NCI-H1048 (cell line): Measurements from ENCODE around the gene MRPL21.

Experiments
- DNase-seq: peaks from one replicate; lab custom pipeline; 2025; lab: John Stamatoyannopoulos, UW

MRPL21 gene

DNA sequence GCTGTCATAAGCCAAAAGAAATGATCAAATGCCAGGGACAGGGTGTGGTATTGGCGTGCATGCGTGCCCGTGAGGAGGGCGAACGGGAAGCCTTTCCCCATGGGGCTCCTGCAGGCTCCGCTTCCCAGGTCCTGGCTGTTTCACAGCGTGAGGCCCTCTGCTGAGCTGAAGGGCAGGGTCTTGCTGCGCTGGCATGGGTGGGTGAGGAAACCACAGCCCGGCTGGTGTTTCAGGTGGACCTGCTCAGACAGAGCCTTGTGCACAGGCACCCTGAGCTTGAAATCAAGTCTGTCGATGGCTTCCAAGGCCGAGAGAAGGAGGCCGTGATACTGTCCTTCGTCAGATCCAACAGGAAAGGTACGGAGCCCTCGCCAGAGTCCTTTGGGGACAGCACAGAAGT, 31.4 kb upstream of the MRPL21 start:
- DNase-seq = no peak

DNA sequence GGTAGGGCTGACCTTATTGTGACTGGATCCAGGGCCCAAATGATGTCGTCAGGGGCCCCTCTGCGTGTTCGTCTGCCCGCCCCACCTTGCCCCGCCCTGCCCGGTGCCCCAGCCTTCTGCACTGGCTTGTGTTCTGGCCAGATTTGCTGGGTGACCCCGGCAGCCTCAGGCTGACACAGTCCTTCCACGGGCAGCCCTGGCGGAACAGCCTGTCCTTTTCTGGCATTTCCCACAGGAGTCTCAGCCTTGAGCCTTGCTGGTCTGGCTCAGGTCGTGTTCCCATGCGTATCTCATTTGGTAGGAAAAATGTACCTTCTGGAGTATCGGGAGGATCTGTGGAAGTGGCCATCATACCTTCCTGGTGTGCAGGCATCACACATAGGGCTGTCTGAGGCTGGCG, 31.0 kb upstream of the MRPL21 start:
- no peak for DNase-seq

DNA sequence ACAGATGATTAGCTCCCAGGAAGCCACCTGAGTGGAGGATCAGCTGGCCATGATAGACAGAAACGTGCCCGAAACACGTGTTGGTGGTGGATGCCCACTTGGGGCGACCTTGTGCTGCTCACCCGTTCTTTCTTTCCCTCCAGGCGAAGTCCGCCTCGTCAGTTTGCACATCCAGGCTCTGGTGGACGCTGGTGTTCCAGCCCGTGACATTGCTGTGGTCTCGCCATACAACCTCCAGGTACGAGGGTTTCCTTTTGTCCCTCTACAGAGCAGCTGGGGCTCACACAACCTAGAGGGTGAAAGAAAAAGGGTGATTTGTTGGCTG, 30.7 kb upstream of the MRPL21 start:
- no peak for DNase-seq

DNA sequence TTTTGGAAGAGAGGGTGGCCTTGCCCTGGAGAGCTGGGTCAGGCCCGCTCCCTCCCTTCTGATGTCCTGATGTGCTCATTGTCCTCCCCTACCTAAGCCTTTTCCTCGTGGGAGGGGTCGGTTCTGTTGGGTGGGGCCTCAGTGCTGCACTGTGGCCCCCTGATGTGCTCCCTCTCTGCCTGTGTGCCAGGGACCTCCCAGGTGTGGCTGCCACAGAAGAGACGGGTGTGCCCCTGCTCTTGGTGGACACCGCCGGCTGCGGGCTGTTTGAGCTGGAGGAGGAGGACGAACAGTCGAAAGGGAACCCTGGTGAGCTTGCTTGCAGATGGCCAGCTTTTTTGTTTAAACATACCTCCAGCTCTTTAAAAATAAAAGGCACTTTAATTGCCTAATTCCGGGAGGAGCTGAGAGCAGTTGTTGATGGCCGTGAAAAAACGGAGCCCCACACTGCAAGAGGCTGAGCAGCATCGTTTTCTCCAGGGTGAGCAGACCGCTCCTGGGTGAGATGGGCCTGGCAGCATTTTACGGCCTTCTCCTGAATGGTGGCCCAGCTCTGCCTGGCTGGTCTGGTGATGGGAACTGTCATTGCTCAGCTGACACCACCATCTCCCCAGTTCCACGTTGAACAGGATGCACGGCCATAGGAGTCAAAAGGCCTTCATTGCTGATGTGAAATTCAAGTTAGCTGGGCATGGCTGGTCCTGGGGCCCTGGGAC, 30.1 kb upstream of the MRPL21 start:
- DNase-seq = no peak

DNA sequence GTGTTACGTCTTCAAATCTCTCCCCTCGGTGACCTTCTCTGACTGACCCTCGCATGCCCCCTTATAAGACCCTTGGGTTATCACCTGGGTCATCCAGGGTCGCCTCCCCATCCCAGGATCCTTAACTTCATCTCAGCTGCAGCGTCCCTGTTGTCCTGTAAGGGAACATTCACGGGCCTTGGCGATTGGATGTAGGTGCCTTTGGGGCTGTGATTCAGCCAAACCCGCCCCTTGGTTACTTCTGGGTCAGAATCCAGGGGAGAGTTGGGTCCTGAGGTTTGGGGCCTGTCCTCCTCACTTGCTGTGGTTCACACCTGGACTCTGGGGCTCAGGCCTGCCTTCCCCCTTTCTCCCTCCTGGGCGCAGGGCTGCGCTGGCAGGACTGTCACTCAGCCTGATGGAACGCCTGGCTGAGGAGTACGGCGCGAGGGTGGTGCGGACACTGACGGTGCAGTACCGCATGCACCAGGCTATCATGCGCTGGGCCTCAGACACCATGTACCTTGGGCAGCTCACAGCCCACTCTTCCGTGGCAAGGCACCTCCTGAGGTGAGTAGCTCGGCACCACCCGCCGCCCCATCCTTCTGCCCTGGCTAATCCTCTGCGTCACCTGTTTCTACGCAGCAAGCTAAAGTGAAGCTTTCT, 29.4 kb upstream of the MRPL21 start:
- no peak for DNase-seq

DNA sequence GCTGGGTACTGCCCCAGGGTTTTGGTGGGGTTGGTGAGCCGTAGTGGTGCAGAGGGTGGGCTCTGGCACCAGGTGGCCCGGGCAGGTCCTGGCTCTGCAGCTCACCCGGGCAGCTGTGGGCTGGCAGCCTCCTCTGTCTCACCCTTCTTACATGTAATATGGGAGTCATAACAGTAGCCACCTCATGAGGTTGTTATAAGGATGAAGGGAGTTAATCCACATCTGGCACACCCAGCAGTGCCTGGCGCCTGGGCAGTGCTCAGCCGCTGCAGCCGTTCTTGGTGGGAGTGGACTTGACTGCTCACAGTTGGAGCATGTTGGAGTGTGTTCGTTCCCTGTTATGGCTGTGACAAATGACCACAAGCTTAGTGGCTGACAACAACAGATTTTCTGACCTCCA, 28.7 kb upstream of the MRPL21 start:
- no peak for DNase-seq

DNA sequence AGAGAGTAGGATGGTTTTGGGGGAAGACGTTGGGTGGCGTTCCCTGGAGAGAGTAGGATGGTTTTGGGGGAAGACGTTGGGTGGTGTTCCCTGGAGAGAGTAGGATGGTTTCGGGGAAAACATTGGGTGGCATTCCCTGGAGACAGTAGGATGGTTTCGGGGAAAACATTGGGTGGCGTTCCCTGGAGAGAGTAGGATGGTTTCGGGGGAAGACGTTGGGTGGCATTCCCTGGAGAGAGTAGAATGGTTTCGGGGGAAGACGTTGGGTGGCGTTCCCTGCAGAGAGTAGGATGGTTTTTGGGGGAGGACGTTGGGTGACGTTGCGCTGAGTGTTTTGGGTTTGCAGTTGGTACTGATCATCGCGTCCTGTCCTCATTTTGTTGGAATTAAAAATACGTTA, 28.3 kb upstream of the MRPL21 start:
- DNase-seq = no peak

DNA sequence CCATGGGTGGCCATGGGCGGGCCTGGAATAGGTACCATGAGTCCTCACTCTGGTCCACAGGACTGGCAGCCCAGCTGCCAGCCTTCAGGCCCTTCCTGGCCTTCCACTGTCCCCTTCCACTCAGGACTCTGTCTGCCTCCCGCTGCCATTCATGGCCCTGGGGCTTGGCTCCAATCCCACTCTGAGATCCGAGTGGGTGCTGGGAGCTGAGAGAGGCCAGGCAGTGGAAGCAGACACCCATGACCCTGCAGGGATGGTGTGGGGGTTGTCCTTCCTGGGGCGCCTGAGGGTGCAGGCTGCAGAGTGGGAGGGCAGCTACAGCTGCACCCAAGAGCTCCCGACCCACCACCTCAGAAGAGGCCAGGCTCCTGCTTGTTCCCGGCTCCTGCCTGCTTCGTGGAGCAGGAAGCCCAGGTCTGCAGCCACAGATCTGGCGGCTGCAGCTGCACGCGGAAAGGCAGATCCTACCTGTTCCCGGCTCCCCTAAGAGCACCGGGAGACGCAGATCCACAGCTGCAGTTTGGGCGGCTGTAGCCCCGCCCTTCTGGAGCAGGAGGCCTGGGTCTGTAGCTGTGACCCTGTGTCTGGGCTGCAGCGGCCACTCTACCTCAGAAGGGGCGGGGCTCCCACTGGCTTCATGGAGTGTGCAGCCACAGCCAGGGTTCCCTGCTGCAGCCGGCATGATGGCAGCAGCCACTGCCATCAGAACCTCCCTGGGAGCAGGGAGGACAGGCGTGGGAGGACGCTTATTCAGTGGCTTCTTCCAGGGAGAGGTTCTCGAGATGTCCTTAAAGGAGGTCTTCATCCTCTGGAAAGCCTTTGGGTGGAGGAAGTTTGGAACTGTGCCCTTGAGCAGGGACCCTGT, 27.6 kb upstream of the MRPL21 start:
- no peak for DNase-seq

DNA sequence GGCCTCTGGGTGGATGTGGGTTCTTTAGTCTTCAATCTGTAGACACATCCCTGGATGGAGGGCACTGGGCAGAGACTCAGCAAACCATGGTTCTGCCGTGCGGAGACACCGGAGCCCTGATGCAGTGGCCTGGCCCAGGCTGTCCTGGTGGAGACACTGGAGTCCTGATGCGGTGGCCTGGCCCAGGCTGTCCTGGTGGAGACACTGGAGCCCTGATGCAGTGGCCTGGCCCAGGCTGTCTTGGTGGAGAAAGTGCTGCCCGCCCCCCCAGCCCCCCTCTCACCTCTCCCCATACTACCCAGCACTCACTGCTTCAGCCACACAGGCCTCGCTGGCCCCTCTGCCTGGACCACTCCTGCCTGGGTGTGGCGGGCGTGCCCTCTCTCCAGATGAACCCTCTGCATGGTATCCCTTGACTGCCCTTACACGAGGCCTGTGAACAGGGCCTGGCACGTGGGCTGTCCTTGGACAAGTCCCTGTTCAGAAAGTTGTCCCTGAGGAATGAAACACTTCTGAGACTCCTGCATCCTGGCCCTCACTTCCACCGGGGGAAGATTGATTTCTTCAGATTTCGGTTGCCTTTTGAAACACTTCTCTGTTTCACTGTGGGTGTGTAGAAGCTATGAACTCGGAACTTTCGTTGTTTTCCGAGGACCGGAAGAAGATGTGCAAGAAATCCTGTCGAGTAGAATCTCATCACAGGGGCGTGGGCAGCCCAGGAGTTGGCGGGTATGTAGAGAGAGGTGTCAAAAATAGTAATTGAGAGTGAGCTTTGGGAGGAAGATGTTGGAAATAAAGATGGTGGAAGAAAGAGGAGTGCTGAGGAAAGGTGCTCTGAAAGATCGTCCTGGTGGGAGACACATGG, 26.3 kb upstream of the MRPL21 start:
- no peak for DNase-seq

DNA sequence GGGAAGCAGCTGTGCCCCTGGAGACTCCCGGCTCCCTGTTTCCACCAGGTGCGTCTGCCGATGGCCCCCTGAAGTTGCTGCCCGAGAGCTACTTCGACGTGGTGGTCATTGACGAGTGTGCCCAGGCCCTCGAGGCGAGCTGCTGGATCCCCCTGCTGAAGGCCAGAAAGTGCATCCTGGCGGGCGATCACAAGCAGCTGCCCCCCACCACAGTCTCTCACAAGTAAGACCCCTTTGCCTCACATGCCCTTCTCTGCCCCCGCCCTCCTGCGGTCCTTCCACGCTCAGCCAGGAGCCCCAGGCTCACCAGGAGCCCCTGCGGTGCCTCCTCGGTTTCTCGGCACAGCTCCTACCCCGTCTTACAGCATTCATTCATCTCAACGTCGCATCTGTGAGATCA, 25.5 kb upstream of the MRPL21 start:
- DNase-seq = no peak

DNA sequence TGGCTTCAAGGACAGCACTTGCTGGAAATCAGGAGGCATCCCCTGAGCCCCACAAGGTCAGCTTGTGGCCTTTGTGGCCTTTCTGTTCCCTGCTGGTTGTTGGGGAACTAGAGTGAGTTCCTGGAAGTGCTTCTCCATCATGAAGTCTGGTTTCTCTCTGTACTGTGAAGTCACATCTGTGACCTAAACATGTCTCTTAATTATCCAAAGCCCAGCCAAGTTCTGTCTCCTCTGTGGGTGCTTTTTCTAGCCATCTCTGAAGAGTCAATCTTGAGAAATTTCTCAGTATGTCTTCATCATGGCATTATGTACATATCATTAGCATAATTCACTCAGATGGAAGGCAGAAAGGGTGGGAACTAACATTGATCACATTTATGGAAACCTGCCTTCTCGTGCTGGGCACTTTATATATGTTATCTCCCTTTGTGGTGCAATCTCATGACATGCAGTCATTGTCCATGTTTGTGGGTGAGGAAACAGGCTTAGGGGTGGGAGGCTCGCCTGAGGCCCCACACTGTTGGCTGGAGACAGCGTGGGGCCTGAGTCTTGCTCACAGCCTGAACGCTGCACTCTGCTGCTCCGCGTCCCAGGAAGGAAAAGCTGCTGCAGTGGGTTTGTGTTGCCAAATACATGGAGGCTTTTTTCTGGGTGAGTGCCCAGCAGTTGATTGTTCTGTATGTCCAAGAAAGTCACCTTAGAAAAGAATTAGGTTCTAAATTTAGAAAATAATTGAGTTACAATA, 24.7 kb upstream of the MRPL21 start:
- no peak for DNase-seq

DNA sequence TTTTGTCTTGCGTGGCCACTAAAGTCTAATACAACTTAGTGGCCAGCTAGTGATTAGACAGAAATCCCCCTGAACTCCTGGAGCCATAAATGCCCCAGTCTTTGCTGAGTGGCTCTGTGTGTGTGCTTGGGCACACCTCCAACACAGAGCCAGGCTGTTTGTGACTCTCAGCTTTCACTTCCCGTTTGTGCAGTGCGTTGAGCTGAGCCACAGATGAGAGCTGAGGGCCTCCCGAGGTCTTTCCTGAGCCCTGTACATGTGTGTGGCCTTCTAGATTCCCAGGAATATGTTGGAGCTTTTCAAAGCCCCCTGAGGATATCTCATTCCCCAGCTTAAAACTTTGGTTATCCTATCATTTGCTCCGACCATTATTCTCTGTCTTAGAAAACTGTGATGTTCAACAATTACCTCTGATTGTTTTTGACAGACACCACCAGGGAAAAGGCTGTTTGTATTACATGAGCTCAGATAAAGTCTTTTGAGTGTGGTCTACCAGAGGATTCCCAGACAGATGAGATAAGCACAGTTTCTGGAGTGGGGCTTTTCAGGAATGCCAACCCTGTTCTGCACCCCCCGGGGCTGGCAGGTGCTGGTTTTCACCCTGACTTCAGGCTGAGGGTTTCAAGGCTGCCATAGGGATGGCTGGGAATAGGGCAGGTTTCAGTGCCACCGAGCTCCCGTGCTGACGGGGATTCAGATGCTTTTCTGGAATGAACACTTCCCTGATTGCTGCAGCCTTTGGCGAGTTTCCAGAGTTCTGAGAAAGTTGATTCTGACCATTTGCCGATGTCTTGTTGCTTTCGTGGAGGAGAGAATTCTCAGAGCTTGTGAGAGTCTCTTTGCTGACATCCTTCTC, 23.9 kb upstream of the MRPL21 start:
- DNase-seq = no peak

DNA sequence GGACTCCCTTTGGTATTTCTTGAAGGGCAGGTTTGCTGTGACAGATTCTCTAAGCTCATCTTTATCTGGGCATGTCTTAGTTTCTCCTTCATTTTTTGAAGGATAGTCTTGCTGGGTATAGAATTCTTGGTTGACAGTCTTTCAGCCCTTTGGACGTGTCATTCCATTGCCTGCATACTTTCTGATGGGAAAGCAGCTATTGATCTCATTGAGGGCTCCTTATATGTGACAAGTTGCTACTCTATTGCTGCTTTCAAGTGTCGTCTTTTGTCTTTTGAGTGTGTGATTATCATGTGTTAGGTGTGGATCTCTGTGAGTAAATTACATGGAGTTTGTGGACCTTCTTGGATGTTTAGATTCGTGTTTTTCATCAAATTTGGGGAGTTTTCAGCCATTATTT, 22.0 kb upstream of the MRPL21 start:
- DNase-seq = no peak

DNA sequence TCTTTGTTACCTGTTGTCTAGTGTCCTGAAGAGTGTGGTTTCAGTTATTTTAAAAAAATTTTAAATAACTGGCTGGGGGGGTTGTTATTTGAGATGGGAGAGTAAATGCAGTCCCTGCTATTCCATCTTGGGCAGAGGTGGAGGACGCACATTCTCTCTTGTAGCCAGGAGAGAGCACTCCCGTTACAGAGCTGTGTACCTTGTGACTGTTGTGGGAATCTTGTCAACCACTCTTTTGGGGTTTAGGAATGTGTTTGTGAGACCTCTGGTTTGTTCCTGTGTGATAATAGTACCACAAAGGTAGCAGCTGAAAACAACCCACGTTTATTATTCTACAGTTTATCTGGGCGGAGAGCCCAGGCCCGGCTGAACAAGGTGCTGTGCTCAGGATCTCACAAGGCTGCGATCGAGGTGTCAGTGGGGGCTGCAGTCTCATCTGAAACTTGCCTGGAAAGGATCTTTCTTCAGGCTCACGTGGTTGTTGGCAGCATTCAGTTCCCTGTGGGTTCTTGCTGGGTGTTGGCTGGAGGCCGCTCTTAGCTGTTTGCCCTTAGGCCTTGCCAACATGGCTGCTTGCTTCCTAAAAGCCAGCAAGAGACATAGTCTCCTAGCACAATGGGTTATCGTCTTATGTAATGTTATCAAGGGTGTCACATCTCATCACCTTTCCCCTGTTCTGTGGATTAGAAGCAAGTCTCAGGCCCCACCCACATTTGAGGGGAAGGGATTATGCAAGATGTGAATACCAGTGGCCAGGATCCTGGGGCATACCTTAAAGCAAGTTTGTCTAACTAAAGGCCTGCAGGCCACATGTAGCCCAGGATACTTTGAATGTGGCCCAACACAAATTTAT, 20.7 kb upstream of the MRPL21 start:
- no peak for DNase-seq

DNA sequence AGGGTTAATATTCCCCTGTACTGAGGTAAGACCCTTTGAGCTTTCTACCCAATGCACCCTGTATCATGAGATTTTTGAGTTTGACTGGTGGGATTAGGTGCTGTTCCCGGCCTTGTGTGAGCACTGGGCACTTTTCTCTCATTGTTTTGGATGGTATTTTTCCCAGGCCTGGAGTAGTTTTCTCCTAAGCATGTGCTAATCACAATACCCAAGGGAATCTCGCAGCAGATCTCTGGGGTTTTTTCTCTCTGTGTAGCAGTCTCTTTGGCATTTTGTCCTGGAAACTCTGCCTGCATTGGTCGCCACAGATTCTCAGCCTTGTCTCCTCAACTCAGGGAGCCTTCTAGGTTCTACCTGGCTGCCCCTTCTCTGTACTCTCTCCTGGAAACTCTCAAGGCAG, 20.0 kb upstream of the MRPL21 start:
- DNase-seq = no peak

DNA sequence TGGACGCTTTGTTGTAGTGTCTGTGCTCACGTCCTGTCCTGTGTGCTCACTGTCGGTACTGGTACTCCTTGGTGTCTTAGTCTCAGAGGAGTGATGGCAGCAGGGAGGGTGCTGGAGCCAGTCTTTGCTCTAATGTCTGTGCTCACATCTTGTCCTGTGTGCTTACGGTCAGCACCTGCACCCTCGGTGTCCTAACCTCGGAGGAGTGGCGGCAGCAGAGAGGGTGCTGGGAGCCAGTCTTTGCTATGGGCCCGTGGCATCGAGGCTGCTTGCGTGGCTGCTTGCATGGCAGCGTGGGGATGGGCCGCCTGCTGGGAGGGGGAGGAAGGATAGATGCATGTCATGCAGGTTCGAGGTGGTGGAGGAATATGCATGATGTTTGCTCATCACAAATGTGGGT, 12.8 kb upstream of the MRPL21 start:
- no peak for DNase-seq

DNA sequence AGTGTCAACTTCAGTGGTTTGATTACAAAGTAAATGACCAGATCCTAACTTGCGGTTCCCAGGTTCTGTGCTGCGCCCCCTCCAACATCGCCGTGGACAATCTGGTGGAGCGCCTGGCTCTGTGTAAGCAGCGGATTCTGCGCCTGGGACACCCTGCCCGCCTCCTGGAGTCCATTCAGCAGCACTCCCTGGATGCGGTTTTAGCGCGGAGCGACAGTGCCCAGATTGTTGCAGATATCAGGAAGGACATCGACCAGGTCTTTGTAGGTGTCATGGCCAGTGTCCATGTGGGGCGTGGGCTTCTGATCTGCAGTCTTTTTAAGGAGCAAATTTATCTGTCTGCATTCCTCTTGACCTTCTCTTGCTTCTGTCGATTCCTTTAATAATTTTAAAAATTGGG, 11.1 kb upstream of the MRPL21 start:
- DNase-seq = no peak

DNA sequence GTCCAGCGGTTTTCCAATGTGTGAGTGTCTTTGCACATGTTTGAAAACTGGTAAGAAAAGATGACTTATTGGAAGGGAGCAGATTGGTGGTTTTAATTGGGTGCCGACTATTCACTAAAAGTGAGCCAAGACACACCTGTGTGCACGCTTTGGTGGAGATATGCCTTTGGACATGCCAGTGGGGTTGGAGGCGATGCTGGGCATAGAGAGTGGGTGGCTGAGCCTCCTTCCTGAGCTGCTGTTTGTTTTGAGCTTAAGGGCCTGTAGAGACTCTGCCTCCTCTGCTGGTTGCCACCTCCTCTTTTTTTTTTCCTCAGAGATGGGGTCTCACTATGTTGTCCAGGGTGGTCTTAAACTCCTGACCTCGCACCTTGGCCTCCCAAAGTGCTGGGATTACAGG, 9.6 kb upstream of the MRPL21 start:
- no peak for DNase-seq

DNA sequence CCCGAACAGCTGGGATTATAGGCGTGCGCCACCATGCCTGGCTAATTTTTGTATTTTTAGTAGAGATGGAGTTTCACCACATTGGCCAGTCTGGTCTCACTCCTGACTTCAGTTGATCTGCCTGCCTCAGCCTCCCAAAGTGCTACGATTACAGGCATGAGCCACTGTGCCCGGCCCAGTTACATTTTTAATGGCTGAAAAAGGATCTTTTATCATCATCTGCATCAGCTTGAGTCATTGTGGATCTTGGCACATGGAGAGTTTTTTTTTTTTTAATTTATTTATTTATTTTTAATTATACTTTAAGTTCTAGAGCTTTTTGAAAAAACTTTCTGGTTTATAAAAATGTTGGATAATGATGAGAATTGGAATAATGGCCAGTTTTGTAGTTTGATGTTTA, 8.6 kb upstream of the MRPL21 start:
- no peak for DNase-seq

DNA sequence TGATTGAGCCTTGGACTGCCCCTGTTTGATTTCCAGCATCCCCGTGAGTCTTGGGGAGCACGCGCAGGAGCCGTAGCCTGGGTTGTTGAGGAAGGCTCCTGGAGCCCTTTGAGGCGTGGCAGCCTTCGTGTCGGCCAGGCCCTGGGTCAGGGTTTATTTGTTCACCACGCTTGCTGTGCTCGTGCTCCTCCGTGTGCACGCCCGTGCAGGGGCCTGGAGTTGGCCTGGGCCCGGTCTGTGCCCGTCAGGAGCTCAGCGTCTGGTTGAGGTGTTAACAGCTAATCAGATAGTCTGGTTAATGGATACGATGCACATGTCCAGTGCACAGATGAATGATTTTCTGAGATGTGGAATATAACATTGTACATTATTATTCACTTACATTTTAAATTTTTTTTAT, 8.1 kb upstream of the MRPL21 start:
- no peak for DNase-seq
